ENCODE results near the gene TRIM13.

- TF ChIP-seq CTCF (IDR thresholded peaks at IDR 0.05) (no peak), EZH2 (IDR thresholded peaks at IDR 0.05; ENCODE audit: borderline replicate concordance, insufficient read depth, low read depth, low read length, poor library complexity, severe bottlenecking) (no peak)
Observed at GRCh38 chr13:50017819-50018218, 21.0 kb downstream of the TRIM13 start.
